Osteoblast (primary cell): ENCODE data around the gene MICAL3. TPM values are rescaled to one million over a fixed set of nuclear protein-coding genes. Genes with fewer than 3 reads are reported as not detected.

Source experiments
- DNase-seq: peaks from one replicate; pipeline ENCODE4 v3.0.0; 2011; ENCODE audit warnings: low spot score, mixed read lengths; ENCODE audit not compliant: insufficient read length; ENCODE audit errors: missing footprints
- H2AFZ ChIP-seq: 2 replicates; pipeline ENCODE4 v1.6.0; 2011; ENCODE audit warnings: mild to moderate bottlenecking, low read length
- H3K27ac ChIP-seq: 2 replicates; pipeline ENCODE4 v1.5.1; 2011; ENCODE audit warnings: mild to moderate bottlenecking, low read depth, low read length, moderate library complexity
- H3K27me3 ChIP-seq: 2 replicates; pipeline ENCODE4 v1.6.0; 2012; ENCODE audit warnings: mild to moderate bottlenecking, control low read depth, inconsistent platforms, low read length, moderate library complexity; ENCODE audit not compliant: insufficient read depth
- H3K36me3 ChIP-seq: 2 replicates; pipeline ENCODE4 v1.5.1; 2011; ENCODE audit warnings: mild to moderate bottlenecking, low read length, control low read depth, moderate library complexity; ENCODE audit not compliant: insufficient read depth
- H3K4me1 ChIP-seq: 2 replicates; pipeline ENCODE4 v1.5.1; 2011; ENCODE audit warnings: mild to moderate bottlenecking, low read length, control low read depth, moderate library complexity; ENCODE audit not compliant: insufficient read depth
- H3K4me2 ChIP-seq: 2 replicates; pipeline ENCODE4 v1.6.0; 2011; ENCODE audit warnings: mild to moderate bottlenecking, low read length; ENCODE audit not compliant: insufficient read depth
- H3K4me3 ChIP-seq: fragments of 200-600 bp; sonication (generic); 3 replicates; pipeline ENCODE4 v1.5.1; 2012; ENCODE audit warnings: mild to moderate bottlenecking, low read length, inconsistent platforms; ENCODE audit not compliant: insufficient read depth
- H3K79me2 ChIP-seq: 2 replicates; pipeline ENCODE4 v1.6.0; 2012; ENCODE audit warnings: mild to moderate bottlenecking, low read length, control low read depth, inconsistent platforms; ENCODE audit not compliant: insufficient read depth
- H3K9me3 ChIP-seq: 2 replicates; pipeline ENCODE4 v1.5.1; 2011; ENCODE audit warnings: low read depth, low read length, control low read depth
- H4K20me1 ChIP-seq: 2 replicates; pipeline ENCODE4 v1.6.0; 2012; ENCODE audit warnings: mild to moderate bottlenecking, low read length, control low read depth; ENCODE audit not compliant: insufficient read depth
- total RNA-seq: library from RNA; depleted of rRNA; stranded (reverse); fragments of >200 nt; gene quantifications from 2 replicates; pipeline ENCODE4 v1.2.3, GENCODE V29; 2012
- TF ChIP-seq, protein P1 (sequence below): IDR thresholded peaks from 2 replicates; pipeline ENCODE4 v1.5.1; 2011; ENCODE audit warnings: mild to moderate bottlenecking, low read depth, low read length, moderate library complexity; ENCODE audit errors: extremely low read depth

The MICAL3 gene
- total RNA-seq, 1 donor: 35.1 TPM

DNA sequence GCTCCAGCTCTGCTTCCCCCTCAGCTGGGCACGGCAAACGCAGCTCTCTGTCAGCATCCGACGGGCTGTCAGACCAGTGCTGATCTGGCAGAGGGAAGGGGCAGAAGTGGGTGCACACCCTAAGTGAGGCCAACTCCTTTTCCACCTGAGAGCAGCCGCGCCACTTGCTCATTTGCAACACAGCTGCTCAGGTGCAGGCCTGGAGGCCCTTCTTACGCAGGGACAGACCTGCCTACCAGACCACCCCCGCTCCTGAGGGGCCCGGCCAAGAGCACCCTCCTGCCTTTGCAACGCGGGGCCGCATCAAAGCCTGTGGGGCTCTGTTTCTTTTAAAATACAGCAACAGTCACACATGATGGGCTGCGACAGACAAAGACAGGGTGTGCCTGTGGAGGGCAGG, 202.3 kb downstream of the MICAL3 start:
- Histone ChIP-seq H2AFZ (no peak overlapping the region), H3K27ac (no peak overlapping the region), H3K36me3 (peaks cover 21% of the 10 kb centered on the region), H4K20me1 (no peaks in the 10 kb centered on the region), H3K27me3 (no peaks in the 10 kb centered on the region), H3K79me2 (no peaks in the 10 kb centered on the region), H3K4me3 (no peak overlapping the region), H3K4me1 (no peaks in the 10 kb centered on the region), H3K9me3 (no peaks in the 10 kb centered on the region), H3K4me2 (no peak overlapping the region)
- no peak for DNase-seq
- TF ChIP-seq, protein P1, sequence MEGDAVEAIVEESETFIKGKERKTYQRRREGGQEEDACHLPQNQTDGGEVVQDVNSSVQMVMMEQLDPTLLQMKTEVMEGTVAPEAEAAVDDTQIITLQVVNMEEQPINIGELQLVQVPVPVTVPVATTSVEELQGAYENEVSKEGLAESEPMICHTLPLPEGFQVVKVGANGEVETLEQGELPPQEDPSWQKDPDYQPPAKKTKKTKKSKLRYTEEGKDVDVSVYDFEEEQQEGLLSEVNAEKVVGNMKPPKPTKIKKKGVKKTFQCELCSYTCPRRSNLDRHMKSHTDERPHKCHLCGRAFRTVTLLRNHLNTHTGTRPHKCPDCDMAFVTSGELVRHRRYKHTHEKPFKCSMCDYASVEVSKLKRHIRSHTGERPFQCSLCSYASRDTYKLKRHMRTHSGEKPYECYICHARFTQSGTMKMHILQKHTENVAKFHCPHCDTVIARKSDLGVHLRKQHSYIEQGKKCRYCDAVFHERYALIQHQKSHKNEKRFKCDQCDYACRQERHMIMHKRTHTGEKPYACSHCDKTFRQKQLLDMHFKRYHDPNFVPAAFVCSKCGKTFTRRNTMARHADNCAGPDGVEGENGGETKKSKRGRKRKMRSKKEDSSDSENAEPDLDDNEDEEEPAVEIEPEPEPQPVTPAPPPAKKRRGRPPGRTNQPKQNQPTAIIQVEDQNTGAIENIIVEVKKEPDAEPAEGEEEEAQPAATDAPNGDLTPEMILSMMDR: no peak

DNA sequence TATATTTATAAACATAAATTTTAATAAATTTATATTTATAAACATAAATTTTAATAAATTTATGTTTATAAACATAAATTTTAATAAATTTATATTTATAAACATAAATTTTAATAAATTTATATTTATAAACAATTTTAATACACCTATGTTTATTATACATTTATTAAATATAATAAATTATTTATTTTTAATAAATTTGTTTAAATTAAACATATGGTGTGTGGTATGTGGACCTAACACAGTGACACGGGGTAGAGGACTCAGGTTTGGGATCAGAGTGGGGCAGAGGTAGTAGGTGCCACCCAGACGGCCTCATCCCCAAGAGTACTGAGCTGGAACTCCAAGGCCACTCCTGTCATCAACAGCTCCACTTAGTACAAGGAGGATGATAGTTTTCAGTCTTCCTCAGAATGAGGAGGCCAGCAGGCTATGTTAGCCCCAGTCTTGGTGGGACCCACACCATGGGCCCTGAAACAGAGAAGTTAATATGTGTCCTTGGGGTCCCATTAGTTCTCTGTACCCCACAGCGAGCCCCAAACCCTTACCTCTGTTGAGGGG, 203.4 kb downstream of the MICAL3 start:
- Histone ChIP-seq H3K27ac (no peak overlapping the region), H3K36me3 (peaks cover 26% of the 10 kb centered on the region), H3K27me3 (no peaks in the 10 kb centered on the region), H4K20me1 (no peaks in the 10 kb centered on the region), H3K79me2 (no peaks in the 10 kb centered on the region), H3K4me2 (no peak overlapping the region), H2AFZ (no peak overlapping the region), H3K4me1 (no peaks in the 10 kb centered on the region), H3K9me3 (no peaks in the 10 kb centered on the region), H3K4me3 (no peak overlapping the region)
- DNase-seq: no peak
- TF ChIP-seq, protein P1: no peak

DNA sequence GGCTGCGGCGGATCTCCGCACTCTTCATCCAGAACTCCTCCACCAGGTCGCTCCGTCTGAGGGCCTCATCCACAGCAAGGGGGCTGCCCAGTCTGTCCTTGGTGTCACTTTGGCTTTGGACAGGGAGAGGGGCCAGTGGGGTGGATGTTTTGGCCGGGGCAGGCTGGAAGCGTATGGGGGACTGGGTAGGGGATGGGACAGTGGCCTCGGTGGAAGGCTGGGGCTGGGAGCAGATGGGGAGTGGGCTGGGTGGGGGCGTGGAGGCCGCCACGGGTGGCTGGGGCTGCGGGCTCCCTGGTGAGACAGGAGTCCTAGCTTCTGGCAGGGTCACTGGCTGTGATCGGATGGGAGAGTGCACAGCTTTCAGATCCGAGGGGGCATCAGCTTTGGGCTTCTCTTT, 205.7 kb downstream of the MICAL3 start:
- no peak overlapping the region for H3K4me3 ChIP-seq
- H3K4me1 ChIP-seq: no peaks in the 10 kb centered on the region
- TF ChIP-seq, protein P1: no peak
- no peak overlapping the region for H3K27ac ChIP-seq
- H3K36me3 ChIP-seq: peaks cover 38% of the 10 kb centered on the region
- no peak overlapping the region for H3K4me2 ChIP-seq
- no peak overlapping the region for H2AFZ ChIP-seq
- H3K9me3 ChIP-seq: no peaks in the 10 kb centered on the region
- no peaks in the 10 kb centered on the region for H3K27me3 ChIP-seq
- no peaks in the 10 kb centered on the region for H3K79me2 ChIP-seq
- H4K20me1 ChIP-seq: no peaks in the 10 kb centered on the region
- no peak for DNase-seq

DNA sequence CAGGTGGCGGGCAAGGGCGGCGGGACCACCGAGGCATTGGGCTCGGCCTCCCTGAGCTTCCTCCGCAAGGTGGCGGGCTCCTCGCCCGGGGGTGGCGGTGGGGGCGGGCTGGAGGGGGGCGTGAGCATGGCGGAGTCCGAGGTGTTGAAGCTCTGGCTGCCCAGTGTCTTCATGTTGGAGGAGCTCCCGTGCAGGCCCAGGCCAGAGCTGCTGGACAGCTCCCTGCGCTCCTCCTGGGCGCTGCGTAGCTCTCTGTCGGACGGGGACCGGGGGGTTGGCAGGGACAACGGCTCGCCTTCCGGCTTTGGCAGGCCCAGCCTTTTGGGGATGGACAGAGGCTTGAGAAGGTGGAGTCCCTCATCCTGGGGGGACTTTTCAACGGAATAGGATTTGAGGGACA, 206.2 kb downstream of the MICAL3 start:
- peaks cover 38% of the 10 kb centered on the region for H3K36me3 ChIP-seq
- TF ChIP-seq, protein P1: no peak
- no peaks in the 10 kb centered on the region for H4K20me1 ChIP-seq
- no peak overlapping the region for H3K27ac ChIP-seq
- no peak overlapping the region for H2AFZ ChIP-seq
- no peaks in the 10 kb centered on the region for H3K4me1 ChIP-seq
- no peak overlapping the region for H3K4me3 ChIP-seq
- H3K9me3 ChIP-seq: no peaks in the 10 kb centered on the region
- no peaks in the 10 kb centered on the region for H3K27me3 ChIP-seq
- no peak for DNase-seq
- no peaks in the 10 kb centered on the region for H3K79me2 ChIP-seq
- H3K4me2 ChIP-seq: no peak overlapping the region
